LoVo (cell line): ENCODE results near the gene ACOX2.
A peak's percentile ranks its signal among the peaks of the same experiment; 100 is the strongest.

Source experiments
- DNase-seq: peaks from one replicate; pipeline ENCODE4 v3.0.0-alpha.2; 2016; ENCODE audit warnings: low spot score

Gene ACOX2

DNA sequence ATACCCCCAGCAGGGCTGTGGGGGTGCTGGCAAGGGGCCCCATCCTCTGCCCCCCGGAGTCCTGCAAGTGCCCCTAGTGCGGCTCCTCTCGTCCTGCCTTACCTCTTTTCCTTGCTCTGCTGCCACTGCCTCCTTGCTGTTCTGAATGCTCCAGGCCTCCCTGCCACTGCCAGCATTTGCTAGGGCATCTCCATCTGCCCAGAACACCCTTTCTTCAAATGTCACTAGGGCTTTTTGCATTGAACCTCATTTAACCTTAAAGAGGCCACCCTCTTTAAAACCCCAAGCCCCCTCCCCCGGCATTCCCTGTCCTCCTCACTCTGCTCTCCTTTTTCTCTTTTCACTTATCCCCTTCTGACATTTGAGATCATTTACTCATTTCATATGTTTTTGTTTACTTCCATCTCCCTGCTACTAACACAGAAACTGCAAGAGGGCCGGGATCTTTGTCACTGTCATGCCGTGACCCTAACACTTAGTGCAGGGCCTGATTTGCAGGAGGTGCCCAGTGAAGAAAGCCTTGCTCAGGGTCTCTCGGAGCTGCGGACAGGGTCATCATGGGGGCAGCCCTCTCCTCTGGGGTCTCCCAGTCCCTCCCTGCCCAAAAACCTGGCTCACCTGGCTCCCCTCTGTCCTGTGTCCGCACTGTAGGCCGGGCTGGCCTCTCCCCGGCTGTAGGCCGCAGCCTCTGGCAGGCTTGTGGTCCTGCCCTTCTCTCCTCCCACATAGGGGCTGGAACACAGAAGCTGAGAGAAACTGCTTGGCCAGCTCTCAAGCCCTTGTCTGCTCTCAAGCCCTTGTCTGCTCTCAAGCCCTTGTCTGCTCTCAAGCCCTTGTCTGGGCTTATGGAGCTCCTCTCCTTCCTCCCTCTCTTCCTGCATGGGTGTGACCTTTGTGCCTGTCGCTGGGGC lies at the start of gene ACOX2:
Gene ACOX2, minus strand, starts transcription at position 690 of the 911 bp plus-strand sequence. CDS start 2,084 bp downstream, outside the sequence.
- no peak for DNase-seq

DNA sequence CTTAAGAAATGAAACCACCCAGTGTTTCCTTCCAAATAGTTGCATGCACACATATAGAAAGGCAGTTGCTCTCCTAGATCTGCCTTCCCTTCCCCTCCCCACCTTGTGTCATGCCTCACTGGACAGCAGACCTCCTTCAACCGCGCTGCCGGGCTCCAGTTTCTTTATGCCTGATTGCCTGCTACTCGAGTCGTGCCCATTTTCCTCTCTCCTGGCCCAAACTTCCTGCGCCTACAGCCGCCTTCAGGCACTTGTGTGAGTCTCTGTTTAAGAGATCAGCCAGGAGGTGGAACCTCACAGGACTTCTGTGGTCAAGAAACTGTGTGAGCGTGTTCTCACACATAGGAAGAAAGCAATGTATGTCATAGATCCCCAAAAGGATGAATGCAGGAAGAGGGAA lies 49.0 kb upstream of the ACOX2 start:
- no peak for DNase-seq

DNA sequence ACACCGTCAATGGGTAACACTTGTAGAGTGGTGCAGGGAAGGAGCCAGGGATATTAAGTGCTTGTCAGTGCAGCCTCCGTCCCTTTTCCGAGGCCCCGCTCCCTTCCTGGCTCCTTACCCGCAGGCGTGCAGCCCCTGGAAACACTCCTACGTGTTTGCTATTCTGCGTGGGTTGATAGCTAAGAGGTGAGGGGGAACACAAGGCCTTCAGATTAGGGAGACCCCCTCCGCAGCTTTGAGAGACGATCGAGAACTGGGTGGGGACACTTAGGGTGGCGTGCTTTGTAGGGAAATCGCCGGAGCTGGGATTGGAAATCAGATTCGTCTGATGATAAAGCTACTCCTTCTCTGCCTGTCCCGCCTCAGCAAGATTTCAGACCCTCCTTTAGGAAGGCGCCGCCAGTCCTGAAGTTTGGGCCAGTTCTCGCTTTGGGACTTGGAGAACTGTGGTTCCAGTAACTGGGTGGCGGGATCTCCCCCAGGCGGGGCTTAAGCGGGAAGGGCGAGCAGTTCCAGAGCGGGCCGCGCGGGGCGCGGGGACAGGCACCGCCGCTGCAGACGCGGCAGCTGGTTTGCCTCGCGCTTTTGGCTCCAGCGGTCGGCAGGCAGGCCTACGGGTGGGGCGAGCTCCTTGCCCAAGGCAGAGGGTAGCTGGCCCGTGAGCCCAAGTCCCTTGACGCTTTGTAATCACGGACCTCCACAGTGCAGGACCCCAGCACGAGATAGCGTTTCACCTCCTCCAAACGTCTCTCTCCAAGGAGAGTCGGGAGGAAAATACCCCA lies 48.2 kb upstream of the ACOX2 start:
- DNase-seq, result peak; percentile 85

DNA sequence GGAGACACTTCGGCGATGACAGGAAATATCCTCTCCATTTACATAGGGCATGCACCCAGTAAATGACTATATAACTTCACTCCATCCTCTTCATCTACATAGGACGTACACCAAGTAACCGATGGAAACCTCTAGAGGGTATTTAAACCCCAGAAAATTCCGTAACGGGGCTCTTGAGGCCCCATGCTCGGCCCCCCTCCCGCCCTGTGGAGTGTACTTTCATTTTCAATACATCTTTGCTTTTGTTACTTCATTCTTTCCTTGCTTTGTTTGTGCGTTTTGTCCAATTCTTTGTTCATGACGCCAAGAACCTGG lies 47.7 kb upstream of the ACOX2 start:
- DNase-seq, result no peak

DNA sequence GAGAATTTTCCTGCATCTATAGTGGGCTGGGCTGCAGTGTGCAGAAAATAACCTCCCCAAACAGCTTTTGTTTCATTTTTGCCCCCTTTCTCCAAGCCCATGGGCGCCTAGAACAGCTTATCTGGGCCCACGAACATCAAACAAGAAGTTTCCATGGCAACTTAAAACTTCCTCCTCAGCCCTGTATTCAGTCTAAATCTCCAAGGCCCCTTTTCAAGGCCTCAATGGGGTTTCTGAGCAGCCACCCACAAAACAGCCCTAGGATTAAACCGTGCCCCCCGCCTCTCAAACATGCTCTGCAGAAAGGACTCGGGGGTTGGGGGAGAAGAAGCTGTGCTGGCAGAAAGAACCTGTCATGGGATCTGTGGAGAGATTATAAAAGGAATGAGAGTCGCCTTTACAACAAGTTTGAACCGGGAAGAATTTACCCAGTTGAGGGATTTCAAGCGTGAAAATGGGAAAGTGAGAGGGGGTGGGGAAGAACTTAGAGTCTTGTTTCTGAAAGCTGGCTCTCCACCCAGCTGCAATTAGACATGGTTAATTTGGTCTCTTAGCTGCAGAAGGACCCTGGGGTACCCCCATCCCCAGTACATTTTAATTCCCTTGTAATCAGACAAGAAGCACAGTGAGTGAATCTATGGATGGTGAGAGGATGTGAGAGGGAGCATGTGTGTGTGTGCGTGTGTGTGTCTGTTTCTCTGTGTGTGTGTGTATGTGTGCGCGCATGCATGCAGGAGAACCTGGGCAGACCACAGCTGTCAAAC lies 44.5 kb upstream of the ACOX2 start:
- no peak for DNase-seq

DNA sequence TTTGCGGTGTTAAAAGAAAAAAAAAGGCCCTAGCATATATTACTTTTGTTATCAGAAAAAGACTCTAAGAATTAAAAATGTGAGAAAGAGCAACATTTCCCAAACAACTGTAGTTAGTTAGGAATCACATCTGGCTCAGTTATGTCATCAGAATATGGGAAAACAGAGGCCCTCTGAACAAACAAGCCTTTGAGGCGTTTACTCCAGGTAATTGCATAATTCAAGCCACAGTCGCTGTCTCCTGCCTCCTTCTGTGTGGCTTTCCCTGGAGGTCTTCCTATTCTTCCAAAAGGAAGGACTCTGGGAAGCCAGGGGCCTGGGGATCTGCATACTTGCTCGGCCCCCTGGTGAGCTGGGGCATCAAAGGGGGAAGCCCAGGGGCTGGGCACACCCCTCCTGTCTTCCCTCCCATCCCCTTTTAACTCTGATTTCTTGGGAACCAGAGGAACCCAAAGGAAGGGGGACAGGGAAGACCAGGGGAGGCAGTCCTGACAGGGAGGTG lies 43.9 kb upstream of the ACOX2 start:
- no peak for DNase-seq

DNA sequence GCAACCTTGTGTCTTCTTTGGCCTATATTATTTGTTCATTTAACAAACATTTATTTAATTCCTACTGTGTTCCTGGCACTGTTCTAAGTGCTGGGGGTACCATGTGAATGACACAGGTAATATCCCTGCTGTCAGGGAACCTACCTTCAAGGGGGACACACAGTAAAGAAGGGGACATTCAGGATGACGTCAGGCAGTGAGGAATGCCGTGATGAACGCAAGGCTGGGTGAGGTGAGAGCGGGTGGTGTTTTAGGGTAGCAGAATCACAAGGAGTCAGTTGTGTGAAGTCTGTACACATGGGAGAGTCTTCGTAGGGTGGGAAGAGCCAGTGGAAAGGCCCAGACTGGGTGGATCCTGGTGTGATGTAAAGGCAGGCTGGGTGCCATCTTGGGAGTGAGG lies 41.9 kb upstream of the ACOX2 start:
- DNase-seq, result no peak

DNA sequence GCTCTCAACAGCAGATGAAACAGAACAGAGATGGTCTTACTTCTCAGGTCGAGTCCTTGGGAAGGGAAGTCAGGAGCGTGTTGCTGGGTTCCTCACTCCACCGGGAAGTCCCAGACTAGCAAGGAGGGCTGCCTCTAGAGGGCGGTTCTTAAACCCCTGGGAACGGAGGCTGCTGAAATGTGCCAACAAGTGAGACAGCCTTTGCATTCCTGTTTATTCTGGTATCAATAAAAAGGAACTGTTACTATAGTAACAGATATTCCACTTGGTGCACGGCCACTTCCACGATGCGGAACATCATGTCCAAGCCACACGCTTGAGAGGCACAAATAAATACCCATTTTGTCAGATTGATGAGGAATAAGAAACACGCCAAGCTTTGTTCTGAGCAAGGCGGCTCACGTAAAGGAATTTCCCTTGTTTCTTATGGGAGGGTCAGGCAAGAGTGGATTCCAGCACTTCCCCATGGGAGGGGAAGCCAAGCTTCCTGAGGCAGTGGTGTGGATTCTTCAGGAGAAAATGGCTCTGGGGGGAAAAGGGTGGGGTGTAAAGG lies 40.4 kb upstream of the ACOX2 start, which contains the start of gene FAM107A:
Gene FAM107A, minus strand, starts transcription at position 123 of the 553 bp plus-strand sequence. CDS start 7,531 bp downstream, outside the sequence.
- DNase-seq, result no peak

DNA sequence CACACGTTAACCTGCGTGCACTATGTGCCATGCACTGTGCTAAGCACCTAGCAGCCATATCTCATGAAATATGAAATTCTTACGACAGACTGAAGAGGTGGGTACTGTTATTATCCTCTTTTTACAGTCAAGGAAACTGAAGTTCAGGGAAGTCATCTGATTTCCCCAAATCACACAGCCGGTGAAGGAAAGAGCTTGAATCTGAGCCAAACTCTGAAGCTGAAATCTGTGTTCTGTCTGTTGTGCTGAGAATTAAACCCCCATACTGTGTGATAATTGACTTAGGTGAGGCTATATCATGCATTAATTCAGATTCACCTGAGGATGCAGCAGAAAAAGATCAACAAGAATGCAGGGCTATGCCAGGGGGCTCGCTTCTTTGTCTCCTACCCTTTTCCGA lies 39.7 kb upstream of the ACOX2 start:
- no peak for DNase-seq

DNA sequence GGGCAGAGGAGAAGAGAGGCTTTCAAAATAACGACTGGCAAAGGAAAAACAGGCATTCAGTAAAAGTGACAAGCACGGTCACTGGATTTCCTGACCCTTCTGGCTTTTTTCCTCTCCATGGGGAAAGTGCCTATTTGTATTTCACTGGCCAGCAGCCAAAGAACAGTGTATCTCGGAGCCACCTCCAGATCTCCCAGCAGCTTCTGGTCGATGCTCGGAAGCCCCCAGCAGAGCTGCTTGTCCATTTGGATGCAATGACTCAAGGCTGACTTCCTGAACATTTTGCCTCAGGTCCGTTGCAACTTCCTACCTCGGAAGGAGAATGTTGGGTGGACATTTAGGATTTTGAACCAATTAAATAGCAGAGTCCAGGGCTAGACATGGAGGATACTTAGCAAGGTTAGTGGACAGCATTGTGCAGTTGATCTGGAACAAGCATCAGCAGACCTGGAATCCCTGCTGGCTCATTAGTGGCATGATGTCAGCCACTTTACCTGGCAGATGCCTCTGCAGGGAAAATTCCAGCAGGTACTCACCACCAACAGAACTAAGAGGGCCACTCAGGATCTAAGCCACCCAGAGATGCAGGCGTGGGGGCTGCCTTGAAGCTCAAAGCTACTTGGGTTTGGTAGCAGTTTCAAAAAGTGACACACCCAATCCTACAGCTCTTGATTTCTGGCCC lies 39.1 kb upstream of the ACOX2 start:
- no peak for DNase-seq

DNA sequence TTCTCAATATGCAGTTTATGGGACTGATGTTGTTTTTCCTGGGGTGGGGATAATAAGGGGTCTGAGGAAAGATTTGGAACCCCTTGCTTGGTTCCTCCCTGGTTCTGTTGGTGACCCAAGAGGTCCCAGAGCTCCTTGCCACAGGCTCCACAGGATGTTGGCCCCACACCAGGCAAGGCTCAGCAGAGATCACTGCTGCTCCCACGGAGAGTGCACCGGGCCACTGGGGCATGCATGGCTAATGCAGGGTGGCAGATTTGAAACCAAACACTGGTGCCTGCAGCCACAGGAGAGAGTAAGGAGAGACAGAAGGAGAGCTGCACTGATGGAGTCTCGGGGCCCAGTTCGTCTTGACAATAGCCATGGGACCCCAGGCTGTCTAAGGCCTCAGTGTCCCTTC lies 37.7 kb upstream of the ACOX2 start:
- DNase-seq, result no peak

DNA sequence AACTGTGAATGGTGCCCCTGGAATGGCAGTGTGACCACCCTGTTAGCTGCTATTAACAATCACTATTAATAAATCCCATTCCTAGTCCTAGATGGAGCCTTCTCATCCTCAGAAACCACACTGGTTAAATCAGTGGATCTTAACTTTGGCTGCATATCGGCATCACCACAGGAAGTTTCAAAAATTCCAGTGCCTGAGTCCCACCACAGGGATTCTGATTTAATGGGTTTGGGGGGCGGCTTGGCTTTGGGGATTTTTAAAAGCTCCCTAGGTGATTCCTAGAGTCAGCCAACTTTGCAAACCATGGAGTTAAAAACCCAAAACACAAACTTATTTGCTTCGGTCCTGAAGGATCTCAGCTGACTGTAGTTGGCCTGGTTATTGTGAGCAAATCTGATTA lies 37.1 kb upstream of the ACOX2 start:
- DNase-seq, result no peak

DNA sequence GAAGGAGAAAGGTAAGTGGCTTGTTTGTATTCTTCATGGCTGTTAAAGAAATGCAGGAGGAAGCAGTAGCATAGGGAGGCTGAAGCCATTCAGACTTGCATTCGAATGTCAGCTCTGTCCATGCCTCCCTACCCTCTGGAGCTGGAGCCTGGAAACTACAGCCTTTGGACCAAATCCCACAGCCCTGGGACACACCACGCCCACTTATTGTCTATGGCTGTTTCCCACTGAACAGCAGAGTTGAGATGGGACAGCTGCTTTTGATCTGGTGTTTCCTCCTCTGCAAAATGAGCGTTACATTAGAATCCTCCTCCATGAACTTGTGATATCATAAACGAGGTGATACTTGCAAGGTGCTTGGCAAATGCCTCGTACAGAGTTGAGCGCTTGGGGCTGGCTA lies 36.6 kb upstream of the ACOX2 start:
- no peak for DNase-seq

DNA sequence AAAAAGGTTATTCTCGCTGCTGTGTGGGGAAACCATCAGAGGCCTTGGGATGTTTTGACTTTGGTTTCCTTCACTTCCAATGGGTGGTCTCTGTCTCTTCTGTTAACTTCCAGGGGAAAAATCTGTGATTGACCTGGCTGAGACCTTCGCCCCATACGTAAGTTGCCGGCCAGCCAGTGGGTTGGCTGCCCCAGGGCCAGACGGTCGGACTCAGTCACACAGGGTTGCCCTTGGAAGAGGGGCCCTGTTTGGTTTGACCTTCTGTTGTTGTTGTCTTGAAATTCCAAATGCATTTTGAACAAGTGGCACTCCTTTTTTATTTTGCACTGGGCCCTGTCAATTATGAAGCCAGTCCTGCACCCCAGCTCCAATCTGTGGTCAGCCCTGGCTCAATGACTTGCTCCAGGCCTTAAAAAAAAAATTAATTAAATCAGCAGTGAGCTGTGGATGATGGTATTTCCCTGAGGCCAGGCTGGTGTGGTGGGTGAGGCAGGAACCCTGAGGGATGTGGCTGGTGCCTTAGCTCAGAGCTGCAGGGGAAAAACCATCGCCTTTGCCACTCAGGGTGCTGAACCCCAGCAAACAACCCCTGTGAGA lies 35.7 kb upstream of the ACOX2 start:
- no peak for DNase-seq

DNA sequence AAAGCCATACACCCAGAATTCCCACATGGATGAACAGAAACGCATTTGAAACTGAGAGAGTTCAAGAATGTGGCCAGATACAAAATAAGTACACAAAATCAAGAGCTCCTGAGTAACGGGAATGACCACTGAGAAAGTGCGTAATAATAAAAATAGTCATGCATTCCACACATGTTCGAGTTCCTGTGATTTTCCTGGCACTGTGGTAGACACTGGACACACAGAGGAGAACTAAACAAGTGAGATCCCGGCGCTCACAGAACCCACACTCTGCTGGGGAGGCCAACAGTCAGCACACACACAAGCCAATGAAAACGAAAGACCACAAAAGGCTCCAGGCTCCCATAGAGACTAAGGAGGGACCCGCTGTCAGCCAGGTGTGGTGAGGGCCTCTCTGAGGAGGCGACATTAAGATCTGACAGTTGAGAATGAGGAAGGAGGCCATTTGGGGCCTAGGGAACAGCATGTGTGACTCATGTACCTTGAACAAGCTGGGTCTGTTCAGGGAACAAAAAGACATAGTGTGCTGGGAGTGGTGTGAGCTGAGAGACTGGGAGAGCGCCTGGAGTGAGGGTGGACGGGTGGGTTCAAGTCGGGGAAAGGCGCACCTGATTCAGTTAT lies 35.1 kb upstream of the ACOX2 start:
- no peak for DNase-seq

DNA sequence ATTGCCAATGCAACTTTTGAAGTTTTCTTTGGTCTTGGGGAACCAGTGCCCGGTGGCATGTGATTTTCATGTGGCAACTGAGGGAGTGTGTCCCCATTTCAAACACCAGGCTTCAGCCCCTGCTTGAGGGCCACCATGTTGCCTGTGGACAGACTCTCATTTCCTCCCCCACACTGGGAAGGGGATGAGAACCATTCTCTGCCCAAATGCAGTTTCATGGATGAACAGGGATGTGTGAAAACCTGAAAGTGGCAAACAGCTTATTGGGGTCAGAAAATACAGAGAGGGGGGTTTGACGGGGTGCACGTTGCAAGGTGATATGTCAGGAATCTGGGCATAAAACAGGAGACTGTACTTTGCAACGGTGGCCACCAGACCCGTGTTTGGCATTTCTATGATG lies 33.9 kb upstream of the ACOX2 start:
- DNase-seq, result no peak

DNA sequence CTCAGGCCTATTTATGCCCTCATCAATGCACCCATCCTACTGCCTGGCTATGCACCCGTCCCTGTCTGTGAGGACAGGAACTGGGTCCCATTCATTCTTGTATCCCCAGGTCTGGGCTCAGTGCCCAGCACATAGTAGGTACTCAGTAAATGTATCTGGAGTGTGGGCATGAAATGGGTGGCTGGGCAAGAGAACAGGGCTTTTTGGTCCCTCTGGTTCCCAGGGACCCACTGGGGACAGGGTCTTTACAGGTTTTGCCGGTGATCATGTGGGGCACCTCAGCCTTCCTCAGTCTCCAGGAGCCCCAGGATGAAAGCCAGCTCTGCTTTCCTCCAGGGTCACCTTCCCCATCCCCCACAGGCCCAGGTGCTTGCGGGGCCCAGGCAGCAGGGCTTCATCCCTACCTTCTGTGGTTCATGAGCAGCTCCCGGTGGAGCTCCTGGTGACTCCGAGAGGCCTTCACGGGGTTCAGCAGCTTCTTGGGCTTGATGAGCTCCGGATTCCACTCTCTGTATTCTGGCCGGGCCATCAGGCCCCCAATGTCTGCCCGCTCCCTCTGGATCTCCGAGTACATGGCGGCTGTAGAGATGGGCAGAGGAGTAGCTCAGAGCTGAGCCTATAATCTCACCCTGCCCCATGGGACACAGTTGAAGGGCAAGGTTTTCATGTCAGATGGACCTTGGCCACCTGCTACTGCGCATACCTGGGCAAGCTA lies 32.5 kb upstream of the ACOX2 start:
- DNase-seq, result no peak

DNA sequence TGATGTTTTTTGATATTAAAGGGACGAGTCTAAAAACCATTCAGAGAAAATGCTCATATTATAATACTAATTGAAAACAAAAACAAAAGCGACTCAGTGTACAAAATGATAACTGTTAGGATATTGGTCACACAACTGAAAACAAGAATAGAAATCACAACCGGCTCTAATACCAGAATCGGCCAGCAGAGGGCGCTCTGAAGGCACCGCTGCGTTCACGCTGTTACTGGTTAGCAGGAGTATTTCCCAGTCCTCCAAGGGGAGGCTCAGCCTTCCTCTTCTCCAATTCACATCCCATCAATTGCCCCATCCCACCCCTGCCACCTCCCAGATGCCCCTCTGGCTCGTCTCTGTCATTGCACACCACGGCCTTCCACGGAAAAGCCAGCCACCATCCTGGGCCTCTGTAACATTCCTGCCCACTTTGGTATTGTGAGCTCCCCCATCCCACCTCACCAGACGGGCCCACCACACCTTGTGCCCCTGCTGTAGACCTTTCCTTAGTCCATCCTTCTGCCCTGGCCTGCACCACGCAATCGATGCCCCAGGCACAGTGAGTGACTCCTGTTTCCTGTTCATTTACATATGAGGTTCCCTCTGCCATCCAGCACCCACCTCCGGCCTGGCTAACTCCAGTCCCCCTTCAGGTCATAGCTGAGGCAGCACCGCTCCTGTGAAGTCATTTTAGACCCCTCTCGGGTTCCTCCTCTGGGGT lies 31.7 kb upstream of the ACOX2 start:
- DNase-seq, result peak; percentile 47

DNA sequence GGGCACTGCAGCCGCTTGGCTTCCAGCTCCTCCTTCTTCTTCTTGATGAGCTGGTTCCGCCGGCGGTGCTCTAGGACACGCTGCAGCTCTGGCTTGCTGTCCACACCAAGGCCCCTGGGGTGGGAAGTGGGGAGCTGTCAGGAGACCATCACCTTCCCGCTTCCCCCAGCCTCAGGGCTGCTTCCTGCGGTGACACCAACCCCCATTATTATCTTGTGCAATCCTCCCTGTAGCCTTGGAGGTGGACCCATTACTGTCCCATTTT lies 30.2 kb upstream of the ACOX2 start:
- DNase-seq, result no peak
